Mesodermal cell (in vitro differentiated cells): ENCODE results near the gene UBR1.
"Not testable (repeated sequence)": the region's sequence is repeated elsewhere in the genome, so short reads cannot be mapped to it uniquely, and the experiment has no call there.

Experiments used
- H3K27ac ChIP-seq: 2 replicates; pipeline ENCODE4 v1.7.0; 2013; ENCODE audit warnings: mild to moderate bottlenecking, low read depth, low read length, moderate library complexity; ENCODE audit not compliant: severe bottlenecking
- H3K36me3 ChIP-seq: 2 replicates; pipeline ENCODE4 v1.7.1; 2013; ENCODE audit warnings: mild to moderate bottlenecking, low read length, moderate library complexity; ENCODE audit not compliant: control insufficient read depth, insufficient read depth
- H3K4me1 ChIP-seq: one replicate; pipeline ENCODE4 v1.7.1; 2013; ENCODE audit warnings: mild to moderate bottlenecking, low read length; ENCODE audit not compliant: insufficient read depth, control insufficient read depth, poor library complexity, severe bottlenecking
- H3K4me3 ChIP-seq: 2 replicates; pipeline ENCODE4 v1.7.0; 2013; ENCODE audit warnings: low read length, control low read depth, mild to moderate bottlenecking; ENCODE audit not compliant: insufficient read depth, poor library complexity, severe bottlenecking; ENCODE audit errors: extremely low read depth
- H3K9me3 ChIP-seq: 2 replicates; pipeline ENCODE4 v1.7.1; 2013; ENCODE audit warnings: mild to moderate bottlenecking, low read length, moderate library complexity; ENCODE audit not compliant: control insufficient read depth
- WGBS, 2 experiments: methylation state at CpG; one replicate each; pipeline ENCODE4 v1.1.5; 2013; ENCODE audit warnings: missing lambda C conversion rate in 2 of 2; ENCODE audit not compliant: insufficient coverage in 2 of 2; 5-methylcytosine and 5-hydroxymethylcytosine counted together

Gene UBR1

GRCh38 chr15:42914728-42915497 lies 190.9 kb downstream of the UBR1 start:
- H3K4me1 ChIP-seq, result no peaks in the 10 kb centered on the region
- no peaks in the 10 kb centered on the region for H3K9me3 ChIP-seq
- H3K27ac ChIP-seq, result no peak overlapping the region
- no peak overlapping the region for H3K4me3 ChIP-seq
- 100% methylated on average over 2 of the region's 5 CpGs; no CpG with 5 or more reads in 1 of the 2 experiments for WGBS, 2 experiments
- no peaks in the 10 kb centered on the region for H3K36me3 ChIP-seq

GRCh38 chr15:42911058-42911592 lies 194.7 kb downstream of the UBR1 start:
- no peaks in the 10 kb centered on the region for H3K36me3 ChIP-seq
- WGBS, 2 experiments, result 100% methylated on average over 1 to 3 of the region's 5 CpGs
- no peaks in the 10 kb centered on the region for H3K9me3 ChIP-seq
- no peak overlapping the region for H3K27ac ChIP-seq
- no peaks in the 10 kb centered on the region for H3K4me1 ChIP-seq
- H3K4me3 ChIP-seq, result no peak overlapping the region

DNA sequence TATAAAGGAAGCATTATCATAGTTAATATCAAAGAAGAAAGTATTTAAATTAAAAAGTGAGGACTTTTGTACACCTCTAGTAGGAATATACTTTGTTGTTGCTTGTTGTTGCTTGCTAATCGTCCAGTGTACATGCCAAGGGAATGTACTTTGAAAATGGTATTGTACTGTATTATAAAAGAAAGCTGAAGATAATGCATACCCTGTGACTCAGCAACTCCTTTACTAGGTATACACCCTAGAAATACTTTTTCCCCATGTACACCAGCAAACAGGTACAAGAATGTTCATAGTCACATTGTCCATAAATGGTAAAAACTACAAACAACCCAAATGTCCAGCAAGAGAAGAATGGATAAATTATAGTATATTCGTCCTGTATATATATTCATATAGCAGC lies 197.3 kb downstream of the UBR1 start:
- no peaks in the 10 kb centered on the region for H3K36me3 ChIP-seq
- no peak overlapping the region for H3K27ac ChIP-seq
- no peak overlapping the region for H3K4me3 ChIP-seq
- 86% methylated on average over 1 of the region's 2 CpGs; no CpG with 5 or more reads in 1 of the 2 experiments for WGBS, 2 experiments
- H3K9me3 ChIP-seq, result no peaks in the 10 kb centered on the region
- H3K4me1 ChIP-seq, result no peaks in the 10 kb centered on the region

DNA sequence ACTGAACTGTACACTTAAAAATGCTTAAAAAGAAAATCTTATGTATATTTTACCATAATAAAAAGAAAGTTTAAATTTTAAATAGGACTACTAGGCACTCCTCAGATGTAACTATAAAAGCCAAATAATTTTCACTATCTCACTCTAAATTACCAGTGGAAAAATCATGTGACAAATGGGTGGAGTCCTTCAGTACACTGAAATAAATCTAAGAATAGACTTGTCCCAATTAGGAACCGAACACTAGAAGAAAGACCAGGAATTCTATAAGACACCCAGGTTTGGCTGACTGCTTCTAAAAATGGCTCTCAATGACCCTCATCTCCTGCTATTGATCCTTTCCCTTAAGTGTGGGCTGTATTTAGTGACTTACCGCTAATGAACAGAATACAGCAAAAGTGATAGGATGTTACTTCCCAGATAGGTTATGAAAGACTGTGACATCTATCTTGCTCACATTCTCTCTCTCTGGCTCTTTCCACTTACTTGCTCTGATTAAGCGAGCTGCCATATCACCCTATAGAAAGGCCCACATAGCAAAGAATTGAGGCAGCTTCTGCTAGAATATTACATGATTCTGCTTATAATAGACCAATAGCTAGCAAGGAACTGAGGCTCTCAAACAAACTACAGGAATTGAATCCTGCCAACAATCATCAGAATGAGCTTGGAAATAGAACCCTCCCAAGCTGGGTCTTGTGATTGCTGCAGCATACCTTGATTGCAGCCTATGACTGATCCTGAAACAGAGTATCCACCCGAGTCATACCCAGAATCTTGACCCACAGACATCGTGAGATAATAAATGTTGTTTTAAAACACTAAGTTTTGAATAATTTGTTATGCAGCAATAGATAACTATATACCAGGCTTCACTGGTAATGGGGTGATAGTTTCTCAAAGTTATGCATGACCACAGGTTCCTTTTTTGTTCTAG lies 202.2 kb downstream of the UBR1 start:
- Histone ChIP-seq H3K4me1 (no peaks in the 10 kb centered on the region), H3K9me3 (no peaks in the 10 kb centered on the region), H3K4me3 (no peak overlapping the region), H3K27ac (no peak overlapping the region), H3K36me3 (no peaks in the 10 kb centered on the region)
- WGBS, 2 experiments, result 100% methylated on average over 1 of the region's 5 CpGs; no CpG with 5 or more reads in 1 of the 2 experiments

GRCh38 chr15:42893911-42894310 lies 211.9 kb downstream of the UBR1 start:
- not testable (repeated sequence) for H3K9me3 ChIP-seq, H3K36me3 ChIP-seq, H3K27ac ChIP-seq, H3K4me1 ChIP-seq, H3K4me3 ChIP-seq
- WGBS, 2 experiments, result 100% methylated on average over 1 of the region's 1 CpG; no CpG with 5 or more reads in 1 of the 2 experiments
